Cerebellar nuclear complex (tissue), 1 donor: ENCODE results near the gene ACAD11.

Experiments
- DNase-seq, 2 experiments: peaks; one replicate each; lab custom pipeline; 2025; lab: John Stamatoyannopoulos, UW

ACAD11 gene

GRCh38 chr3:132509506-132509905, 150.1 kb downstream of the ACAD11 start:
- DNase-seq, result no peak

GRCh38 chr3:132509096-132509495, 150.5 kb downstream of the ACAD11 start:
- no peak for DNase-seq
